ENCODE results near the gene HOXB13.

Gene HOXB13

DNA sequence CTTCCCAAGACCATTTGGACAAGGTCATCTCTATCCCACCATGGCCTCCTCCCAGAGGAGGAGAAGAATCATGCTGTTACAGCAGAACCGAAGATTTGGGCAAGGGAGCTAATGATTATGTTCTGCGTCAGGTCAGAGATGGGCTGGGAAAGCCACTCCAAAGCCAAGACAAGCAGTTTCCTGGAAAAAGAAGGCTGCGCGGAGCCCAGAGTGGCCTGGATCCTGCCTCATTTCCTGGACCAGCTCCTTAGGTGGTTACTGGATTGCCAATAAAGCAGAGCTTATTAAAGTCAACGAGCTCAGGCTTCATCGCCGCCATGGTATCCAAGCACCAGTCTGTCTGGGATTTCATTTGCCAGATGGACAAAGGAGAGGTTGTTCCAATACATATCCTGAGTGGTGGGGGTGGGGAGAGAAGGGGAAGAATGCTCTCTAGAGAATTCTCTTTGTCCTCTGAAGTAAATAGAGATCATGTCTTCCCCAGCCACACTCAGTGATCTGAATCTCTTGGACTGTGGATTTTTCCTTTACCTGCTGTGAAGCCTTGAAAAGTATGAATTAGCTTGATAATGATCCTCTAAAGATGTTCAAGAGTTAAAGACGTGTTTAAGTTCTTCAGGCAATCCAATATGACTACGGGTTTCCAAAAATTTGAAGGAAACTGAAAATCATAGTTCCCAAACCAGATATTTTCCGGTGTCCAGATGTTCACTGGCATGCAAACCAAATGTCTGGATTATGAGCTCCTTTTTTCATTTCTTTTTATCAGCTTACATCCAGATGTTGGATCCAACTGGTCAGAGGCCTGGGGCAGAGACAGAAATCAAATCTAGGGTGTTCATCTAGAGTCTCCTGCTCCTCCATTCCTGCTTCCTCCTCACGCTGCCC, 23.9 kb downstream of the HOXB13 start:
- ATAC-seq (no peak), DNase-seq (no peak)

DNA sequence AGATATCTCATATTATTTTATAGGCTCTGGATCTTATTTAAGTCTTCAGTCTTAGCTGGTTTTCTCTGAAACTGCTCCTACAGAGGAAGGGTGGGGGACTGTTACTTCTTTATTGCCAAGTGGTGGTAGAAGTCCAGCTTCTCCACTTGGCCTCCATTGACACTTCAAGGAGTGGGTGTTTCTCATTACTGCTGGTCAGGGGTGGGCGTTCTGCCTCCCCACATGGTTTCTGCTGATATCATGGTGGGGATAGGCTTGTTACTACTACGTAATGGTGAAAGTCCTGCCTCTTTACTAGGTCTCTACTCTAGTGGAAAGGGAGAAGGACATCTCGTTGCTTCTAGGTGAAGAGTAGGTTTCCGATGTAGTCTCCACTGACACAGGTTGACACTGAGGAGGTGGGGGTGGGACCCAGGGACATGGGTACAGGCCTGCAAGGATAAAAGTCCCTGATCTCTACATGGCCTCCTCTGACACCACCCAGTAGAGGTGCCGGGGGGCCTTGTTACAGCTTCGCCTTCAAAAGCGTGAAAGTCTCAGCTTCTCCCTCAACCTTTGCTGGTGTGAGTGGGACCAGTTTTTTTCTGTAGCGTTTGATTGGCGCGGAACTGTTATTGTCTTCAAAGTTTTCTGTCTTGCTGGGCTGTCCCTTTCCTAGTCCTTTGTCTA, 26.6 kb downstream of the HOXB13 start:
- ATAC-seq (no peak), DNase-seq (no peak)

DNA sequence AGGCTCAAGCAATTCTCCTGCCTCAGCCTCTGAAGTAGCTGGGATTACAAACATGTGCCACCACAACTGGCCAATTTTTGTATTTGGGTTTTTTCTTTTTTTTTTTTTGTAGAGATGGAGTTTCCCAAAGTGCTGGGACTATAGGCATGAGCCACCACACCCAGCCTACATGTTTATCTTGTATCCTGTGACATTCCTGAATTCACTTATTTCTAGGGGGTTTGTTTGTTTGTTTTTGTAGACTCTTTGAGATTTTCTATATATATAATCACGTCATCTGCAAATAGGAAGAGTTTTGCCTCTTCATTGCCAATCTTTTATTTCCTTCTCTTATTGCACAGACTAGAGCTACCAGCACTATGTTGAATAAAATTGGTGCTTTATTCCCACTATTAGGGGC, 35.4 kb downstream of the HOXB13 start:
- ATAC-seq (no peak), DNase-seq (no peak)

DNA sequence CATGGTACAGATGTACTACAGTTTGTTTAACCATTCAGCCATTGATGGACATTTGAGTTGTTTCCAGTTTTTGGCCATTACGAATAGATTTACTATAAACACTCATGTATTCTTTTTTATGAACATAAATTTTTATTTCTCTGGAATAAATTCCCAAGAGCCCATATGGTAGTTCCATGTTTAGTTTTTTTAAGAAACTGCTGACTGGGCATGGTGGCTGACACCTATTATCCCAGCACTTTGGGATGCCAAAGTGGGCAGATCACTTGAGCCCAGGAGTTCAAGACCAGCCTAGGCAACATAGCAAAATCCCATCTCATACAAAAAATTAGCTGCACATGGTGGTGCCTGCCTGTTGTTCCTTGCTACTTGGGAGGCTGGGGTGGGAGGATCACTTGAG, 36.5 kb downstream of the HOXB13 start:
- DNase-seq, result no peak
- ATAC-seq, result no peak

DNA sequence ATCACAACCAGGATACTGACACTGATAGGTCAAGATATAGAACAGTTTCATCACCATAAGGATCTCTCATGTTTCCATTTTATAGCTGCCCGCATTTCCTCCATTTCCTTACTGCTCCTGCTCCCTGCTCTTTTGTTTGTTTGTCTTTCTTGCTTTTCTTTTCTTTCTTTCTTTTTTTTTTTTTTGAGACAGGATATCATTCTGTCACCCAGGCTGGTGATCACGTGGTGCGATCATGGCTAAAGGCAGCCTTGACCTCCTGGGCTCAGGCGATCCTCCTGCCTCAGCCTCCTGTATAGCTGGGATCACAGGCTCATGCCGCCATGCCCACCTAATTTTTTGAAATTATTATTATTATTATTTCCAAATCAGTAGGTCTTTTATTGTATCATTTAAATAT, 37.9 kb downstream of the HOXB13 start:
- no peak for ATAC-seq
- no peak for DNase-seq

DNA sequence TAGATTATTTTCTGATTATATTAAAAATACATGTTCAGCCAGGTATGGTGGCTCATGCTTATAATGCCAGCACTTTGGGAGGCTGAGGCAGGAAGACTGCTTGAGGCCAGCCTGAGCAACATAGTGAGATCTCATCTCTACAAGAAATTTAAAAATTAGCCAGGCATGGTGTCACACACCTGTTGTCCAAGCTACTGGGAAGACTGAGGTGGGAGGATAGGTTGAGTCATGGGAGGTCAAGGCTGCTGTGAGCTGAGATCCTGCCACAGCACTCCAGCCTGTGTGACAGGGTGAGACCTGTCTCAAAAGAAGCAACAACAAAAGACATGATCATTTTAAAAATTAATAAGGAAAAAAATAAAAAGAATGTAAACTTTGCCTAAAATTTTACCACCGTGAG, 46.9 kb downstream of the HOXB13 start:
- ATAC-seq, result no peak

GRCh38 chr17:48679385-48680096, 49.0 kb downstream of the HOXB13 start:
- no peak for ATAC-seq
- DNase-seq, result no peak

More for the DNA sequence above, 46.9 kb downstream of the HOXB13 start:
- DNase-seq, result no peak

- DNase-seq (peak; percentile 83), ATAC-seq (peak; percentile 89)
Observed at GRCh38 chr17:48678141-48678971, 50.2 kb downstream of the HOXB13 start.

DNA sequence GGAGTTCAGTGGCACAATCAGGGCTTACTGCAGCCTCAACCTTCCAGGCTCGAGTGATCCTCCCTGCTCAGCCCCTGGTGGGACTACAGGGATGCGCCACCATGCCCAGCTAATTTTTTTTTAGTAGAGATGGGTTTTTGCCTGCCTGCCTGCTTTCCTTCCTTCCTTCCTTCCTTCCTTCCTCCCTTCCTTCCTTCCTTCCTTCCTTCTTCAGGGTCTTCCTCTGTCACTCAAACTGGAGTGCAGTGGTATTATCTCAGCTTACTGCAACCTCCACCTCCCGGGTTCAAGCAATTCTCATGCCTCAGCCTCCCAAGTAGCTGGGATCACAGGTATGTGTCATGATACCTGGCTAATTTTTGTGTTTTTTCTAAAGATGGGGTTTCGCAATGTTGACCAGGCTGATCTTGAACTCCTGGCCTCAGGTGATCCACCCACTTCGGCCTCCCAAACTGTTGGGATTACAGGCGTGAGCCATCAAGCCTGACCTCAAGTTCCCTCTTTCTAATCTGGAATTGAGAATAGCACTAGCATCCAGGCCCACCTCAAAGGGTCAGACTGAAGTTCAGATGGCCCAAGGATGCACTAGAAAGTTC, 51.5 kb downstream of the HOXB13 start:
- DNase-seq, result no peak
- ATAC-seq, result no peak
